Right atrium auricular region (tissue), 2 donors: Measurements from ENCODE around the gene SNAI1. TPM values are rescaled to one million over a fixed set of nuclear protein-coding genes. Genes with fewer than 3 reads are reported as not detected.
A peak's percentile ranks its signal among the peaks of the same experiment; 100 is the strongest.

ENCODE experiments used
- DNase-seq: peaks from one replicate; pipeline ENCODE4 v3.0.0-alpha.2; 2019; ENCODE audit warnings: low spot score
- H3K27ac ChIP-seq, 2 donors: fragments of 200-600 bp; sonication (generic); 1 replicate in 1 of 2; 2 replicates in 1 of 2; pipeline ENCODE4 v1.5.1; 2016 to 2019
- H3K27me3 ChIP-seq, 2 donors: fragments of 200-600 bp; sonication (generic); one replicate each; pipeline versions ENCODE4 v1.5.1 to v1.6.0; 2017 to 2019
- H3K36me3 ChIP-seq: fragments of 200-600 bp; sonication (generic); one replicate; pipeline ENCODE4 v1.5.1; 2016
- H3K4me1 ChIP-seq, 2 donors: fragments of 200-600 bp; sonication (generic); one replicate each; pipeline versions ENCODE4 v1.5.1 to v1.6.0; 2017 to 2019
- H3K4me3 ChIP-seq, 2 donors: fragments of 200-600 bp; sonication (generic); 1 replicate in 1 of 2; 2 replicates in 1 of 2; pipeline ENCODE4 v1.5.1; 2017 to 2019; ENCODE audit warnings: mild to moderate bottlenecking in 1 of 2, moderate library complexity in 1 of 2
- H3K9me3 ChIP-seq, 2 donors: fragments of 200-600 bp; sonication (generic); one replicate each; pipeline ENCODE4 v1.5.1; 2019
- total RNA-seq, 2 donors: library from RNA; depleted of rRNA; stranded (reverse); fragments of >200 nt; gene quantifications; one replicate each; pipeline ENCODE4 v1.1.0, GENCODE V29; 2016
- TF ChIP-seq, protein P1 (sequence below), 2 donors: fragments of 200-600 bp; sonication (generic); IDR thresholded peaks; one replicate each; pipeline ENCODE4 v1.5.1; 2019; ENCODE audit warnings: antibody characterized with exemption in 2 of 2

Gene SNAI1
- total RNA-seq: 1 to 10 TPM; 4.3 to 4.4 TPM

DNA sequence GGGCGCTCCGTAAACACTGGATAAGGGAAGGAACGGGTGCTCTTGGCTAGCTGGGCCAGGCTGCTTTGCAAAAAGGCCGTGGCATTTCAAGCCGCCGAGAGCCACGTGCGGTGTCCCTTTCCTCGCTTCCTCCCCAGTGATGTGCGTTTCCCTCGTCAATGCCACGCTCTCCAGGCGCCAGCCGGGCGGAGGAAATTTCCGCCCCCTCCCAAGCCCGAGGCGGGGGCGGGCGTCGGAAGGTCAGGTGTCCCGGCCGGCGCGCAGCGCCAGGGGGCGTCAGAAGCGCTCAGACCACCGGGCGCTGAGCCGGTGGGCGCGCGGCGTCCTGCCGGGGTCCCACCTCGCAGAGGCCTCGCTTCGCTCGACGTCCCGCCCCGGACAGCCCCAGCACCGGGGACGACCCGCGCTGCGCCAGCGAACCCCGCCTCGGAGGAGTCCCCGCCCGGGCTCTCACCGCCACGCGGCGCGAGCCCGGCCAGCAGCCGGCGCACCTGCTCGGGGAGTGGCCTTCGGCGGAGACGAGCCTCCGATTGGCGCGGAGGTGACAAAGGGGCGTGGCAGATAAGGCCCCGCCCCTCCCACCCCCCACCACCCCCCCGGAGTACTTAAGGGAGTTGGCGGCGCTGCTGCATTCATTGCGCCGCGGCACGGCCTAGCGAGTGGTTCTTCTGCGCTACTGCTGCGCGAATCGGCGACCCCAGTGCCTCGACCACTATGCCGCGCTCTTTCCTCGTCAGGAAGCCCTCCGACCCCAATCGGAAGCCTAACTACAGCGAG lies at the start of gene SNAI1:
Gene SNAI1 (plus strand): TSS at position 635 of the 777 bp plus-strand sequence. CDS start 80 bp downstream, at position 715.
- no peaks in the 10 kb centered on the region for H3K27me3 ChIP-seq
- no peaks in the 10 kb centered on the region for H3K36me3 ChIP-seq
- TF ChIP-seq, protein P1, sequence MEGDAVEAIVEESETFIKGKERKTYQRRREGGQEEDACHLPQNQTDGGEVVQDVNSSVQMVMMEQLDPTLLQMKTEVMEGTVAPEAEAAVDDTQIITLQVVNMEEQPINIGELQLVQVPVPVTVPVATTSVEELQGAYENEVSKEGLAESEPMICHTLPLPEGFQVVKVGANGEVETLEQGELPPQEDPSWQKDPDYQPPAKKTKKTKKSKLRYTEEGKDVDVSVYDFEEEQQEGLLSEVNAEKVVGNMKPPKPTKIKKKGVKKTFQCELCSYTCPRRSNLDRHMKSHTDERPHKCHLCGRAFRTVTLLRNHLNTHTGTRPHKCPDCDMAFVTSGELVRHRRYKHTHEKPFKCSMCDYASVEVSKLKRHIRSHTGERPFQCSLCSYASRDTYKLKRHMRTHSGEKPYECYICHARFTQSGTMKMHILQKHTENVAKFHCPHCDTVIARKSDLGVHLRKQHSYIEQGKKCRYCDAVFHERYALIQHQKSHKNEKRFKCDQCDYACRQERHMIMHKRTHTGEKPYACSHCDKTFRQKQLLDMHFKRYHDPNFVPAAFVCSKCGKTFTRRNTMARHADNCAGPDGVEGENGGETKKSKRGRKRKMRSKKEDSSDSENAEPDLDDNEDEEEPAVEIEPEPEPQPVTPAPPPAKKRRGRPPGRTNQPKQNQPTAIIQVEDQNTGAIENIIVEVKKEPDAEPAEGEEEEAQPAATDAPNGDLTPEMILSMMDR (IDR thresholded peaks at IDR 0.05): peak; percentile 57 to 81
- H3K4me1 ChIP-seq: peaks cover 0 to 72% of the 10 kb centered on the region in 2 donors
- peak within 1 kb of the TSS; percentile 82 to 83 for H3K27ac ChIP-seq
- H3K4me3 ChIP-seq: peak within 1 kb of the TSS; percentile 48 to 62
- DNase-seq: peak; percentile 82
- no peaks in the 10 kb centered on the region for H3K9me3 ChIP-seq

GRCh38 chr20:49935746-49936152 lies 47.0 kb upstream of the SNAI1 start:
- no peaks in the 10 kb centered on the region for H3K36me3 ChIP-seq
- TF ChIP-seq, protein P1 (IDR thresholded peaks at IDR 0.05): no peak
- no peaks in the 10 kb centered on the region for H3K9me3 ChIP-seq
- peak overlapping the region; percentile 96 to 99 for H3K27ac ChIP-seq
- H3K27me3 ChIP-seq: no peaks in the 10 kb centered on the region
- H3K4me1 ChIP-seq: peaks cover 0 to 31% of the 10 kb centered on the region in 2 donors
- DNase-seq: no peak
- H3K4me3 ChIP-seq: peak overlapping the region; percentile 99 to 100

DNA sequence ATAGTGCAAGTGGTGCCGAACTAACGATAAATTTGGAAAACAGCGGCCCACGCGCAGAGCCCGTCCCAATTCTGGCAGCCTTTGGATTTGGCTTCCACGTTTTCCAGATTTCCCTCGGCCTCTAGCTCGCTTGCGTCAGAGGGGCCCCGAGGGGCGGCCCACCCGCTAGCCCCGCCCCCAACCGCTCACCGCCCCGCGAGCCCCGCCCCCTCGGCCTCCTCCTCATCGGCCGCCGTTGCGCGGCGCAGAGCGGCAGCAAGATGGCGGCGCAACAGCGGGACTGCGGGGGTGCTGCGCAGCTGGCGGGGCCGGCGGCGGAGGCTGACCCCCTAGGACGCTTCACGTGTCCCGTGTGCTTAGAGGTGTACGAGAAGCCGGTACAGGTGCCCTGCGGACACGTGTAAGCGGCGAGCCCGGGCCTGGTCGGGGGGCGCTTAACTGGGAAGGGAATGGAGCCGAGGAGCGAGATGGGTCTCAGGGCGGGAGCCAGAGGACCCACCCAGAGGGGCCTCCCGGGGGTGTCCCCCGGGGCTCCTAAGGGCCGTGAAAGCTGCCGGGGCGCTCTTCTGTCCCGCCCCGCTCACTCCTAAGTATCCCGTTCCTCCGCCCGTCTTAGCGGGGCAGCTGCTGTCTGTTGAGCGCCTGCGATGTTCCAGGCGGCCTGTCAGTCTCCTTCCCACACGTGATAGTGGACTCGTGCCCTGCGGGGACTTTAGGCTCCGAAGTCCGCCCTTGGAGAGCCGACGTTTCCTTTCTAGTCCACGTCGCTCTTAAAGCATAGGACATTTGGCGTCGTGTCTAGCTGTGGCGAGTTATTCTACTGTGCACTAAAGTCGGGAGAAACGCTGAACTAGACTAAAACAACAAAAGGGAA lies 46.4 kb upstream of the SNAI1 start, which contains the start of gene RNF114:
Gene RNF114 (plus strand): TSS at position 245 of the 874 bp plus-strand sequence. CDS start 16 bp downstream, at position 261.
- TF ChIP-seq, protein P1 (IDR thresholded peaks at IDR 0.05): peak in 1 of 2 donors; percentile 44
- H3K4me1 ChIP-seq: peaks cover 0 to 37% of the 10 kb centered on the region in 2 donors
- H3K4me3 ChIP-seq: peak within 1 kb of the TSS; percentile 99 to 100
- DNase-seq: peak; percentile 93
- H3K27ac ChIP-seq: peak within 1 kb of the TSS; percentile 96 to 99
- no peaks in the 10 kb centered on the region for H3K9me3 ChIP-seq
- H3K27me3 ChIP-seq: no peaks in the 10 kb centered on the region
- peaks cover 2% of the 10 kb centered on the region for H3K36me3 ChIP-seq

- Histone ChIP-seq H3K4me3 (peak overlapping the region; percentile 99 to 100), H3K36me3 (peaks cover 10% of the 10 kb centered on the region), H3K27me3 (no peaks in the 10 kb centered on the region), H3K4me1 (peaks cover 0 to 40% of the 10 kb centered on the region in 2 donors), H3K9me3 (no peaks in the 10 kb centered on the region), H3K27ac (peak overlapping the region; percentile 96 to 99)
- no peak for DNase-seq
- TF ChIP-seq, protein P1 (IDR thresholded peaks at IDR 0.05): no peak
These were observed 45.5 kb upstream of the SNAI1 start for GRCh38 chr20:49937027-49937929.
